Prostate gland (tissue), 2 donors: ENCODE measurements around the gene EPB41L1.

ENCODE experiments used
- CTCF ChIP-seq, 4 experiments: fragments of 200-600 bp in 2 of 4; fragments of 450-650 bp in 2 of 4; sonication (generic) in 2 of 4; IDR thresholded peaks; 1 replicate in 3 of 4; 2 replicates in 1 of 4; pipeline ENCODE4 v1.5.1; 2016 to 2019; ENCODE audit warnings: antibody characterized with exemption in 4 of 4, mild to moderate bottlenecking in 2 of 4, moderate library complexity in 2 of 4
- POLR2A ChIP-seq: fragments of 450-650 bp; IDR thresholded peaks from one replicate; pipeline ENCODE4 v1.6.1; 2016; ENCODE audit warnings: antibody characterized with exemption, mild to moderate bottlenecking
- POLR2AphosphoS5 ChIP-seq: sonication (generic); formaldehyde crosslinking; IDR thresholded peaks from one replicate; pipeline ENCODE4 v1.6.1; 2017; ENCODE audit warnings: antibody characterized with exemption

- TF ChIP-seq CTCF (IDR thresholded peaks at IDR 0.05) (no peak), POLR2AphosphoS5 (no peak), POLR2A (no peak)
Observed at GRCh38 chr20:36180323-36180722, 25.8 kb downstream of the EPB41L1 start.
